EL (cell line): ENCODE results near the gene RARA.
"Not testable (repeated sequence)": the region's sequence is repeated elsewhere in the genome, so short reads cannot be mapped to it uniquely, and the experiment has no call there.

Experiments used
- DNase-seq: peaks from one replicate; pipeline ENCODE4 v3.0.0-alpha.2; 2016

Gene RARA

GRCh38 chr17:40382251-40382650 is 73.3 kb downstream of the RARA start:
- no peak for DNase-seq

GRCh38 chr17:40386555-40386954 is 77.6 kb downstream of the RARA start:
- DNase-seq: not testable (repeated sequence)

GRCh38 chr17:40399185-40399584 is 90.2 kb downstream of the RARA start:
- peak; percentile 57 for DNase-seq

- DNase-seq: no peak
Observed at GRCh38 chr17:40402668-40403067, 93.7 kb downstream of the RARA start.

GRCh38 chr17:40404003-40404402 is 95.0 kb downstream of the RARA start:
- DNase-seq: no peak
